ENCODE results near the gene THRB.

The THRB gene

GRCh38 chr3:24372559-24373197, 122.0 kb downstream of the THRB start:
- no peak for DNase-seq

- DNase-seq, result no peak
Measured at GRCh38 chr3:24370352-24371090, 124.1 kb downstream of the THRB start.

GRCh38 chr3:24368605-24369004, 126.0 kb downstream of the THRB start:
- no peak for DNase-seq

GRCh38 chr3:24367664-24368264, 126.9 kb downstream of the THRB start:
- DNase-seq, result no peak

GRCh38 chr3:24367216-24367615, 127.4 kb downstream of the THRB start:
- DNase-seq, result no peak

GRCh38 chr3:24365168-24365567, 129.5 kb downstream of the THRB start:
- peak; percentile 88 for DNase-seq

GRCh38 chr3:24364359-24364758, 130.3 kb downstream of the THRB start:
- no peak for DNase-seq

- DNase-seq, result no peak
Measured at GRCh38 chr3:24363242-24363641, 131.4 kb downstream of the THRB start.

DNA sequence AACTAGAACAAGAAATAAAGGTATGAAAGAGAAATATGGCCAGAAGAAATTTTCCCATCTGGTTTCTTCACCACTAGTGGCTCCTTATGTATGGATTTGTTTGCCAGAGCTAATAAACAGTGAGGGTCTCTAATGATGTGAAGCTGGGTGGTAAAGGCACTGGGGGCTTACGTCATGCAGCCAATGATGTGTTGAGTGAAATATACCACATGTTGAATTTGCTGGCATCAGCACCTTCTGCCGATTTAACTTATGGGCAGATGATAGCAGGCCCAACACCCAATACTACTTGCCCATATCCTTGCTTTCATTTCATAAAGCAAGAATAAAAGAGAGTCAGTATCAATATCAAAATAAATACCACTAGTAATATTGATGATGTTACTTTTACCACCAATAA, 133.0 kb downstream of the THRB start:
- DNase-seq, result no peak

DNA sequence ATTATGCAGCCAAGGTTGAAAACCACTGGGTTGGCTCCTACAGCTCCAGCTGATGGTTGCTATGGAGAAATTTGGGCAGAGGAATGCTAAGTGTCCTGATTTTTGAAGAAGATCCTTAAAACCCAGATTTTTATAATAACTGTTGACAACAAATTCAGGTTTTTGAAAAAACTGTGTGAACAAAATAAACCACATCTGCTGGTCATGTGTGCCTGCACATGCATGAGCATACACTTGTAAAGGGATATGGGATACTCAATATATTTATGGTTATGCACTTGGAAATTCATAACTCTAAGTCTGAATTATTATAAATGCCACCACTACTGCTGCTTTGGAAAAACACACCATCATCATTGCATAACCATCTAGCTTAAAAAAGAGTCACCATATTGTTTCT, 133.7 kb downstream of the THRB start:
- no peak for DNase-seq

GRCh38 chr3:24359645-24360462, 134.8 kb downstream of the THRB start:
- DNase-seq, result no peak

- no peak for DNase-seq
Measured at GRCh38 chr3:24359102-24359501, 135.5 kb downstream of the THRB start.

DNA sequence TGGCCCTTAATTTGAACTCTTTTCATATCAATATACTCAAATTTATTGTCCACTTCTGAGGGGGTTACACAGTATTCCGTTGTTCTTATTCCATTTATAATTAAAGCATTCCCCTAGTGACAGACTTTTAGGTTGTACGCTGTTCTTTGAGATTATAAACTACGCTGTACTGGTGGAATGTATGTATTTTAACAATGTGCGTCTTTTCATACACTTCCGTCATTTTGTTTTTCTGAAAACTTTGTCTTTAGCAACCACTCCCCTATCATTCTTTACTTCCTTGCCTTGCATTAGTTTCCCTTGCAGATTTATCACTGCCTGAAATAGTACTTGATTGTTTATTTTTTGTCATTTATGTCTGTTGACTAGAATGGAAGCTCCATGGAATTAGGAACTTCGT, 137.0 kb downstream of the THRB start:
- DNase-seq, result no peak

DNA sequence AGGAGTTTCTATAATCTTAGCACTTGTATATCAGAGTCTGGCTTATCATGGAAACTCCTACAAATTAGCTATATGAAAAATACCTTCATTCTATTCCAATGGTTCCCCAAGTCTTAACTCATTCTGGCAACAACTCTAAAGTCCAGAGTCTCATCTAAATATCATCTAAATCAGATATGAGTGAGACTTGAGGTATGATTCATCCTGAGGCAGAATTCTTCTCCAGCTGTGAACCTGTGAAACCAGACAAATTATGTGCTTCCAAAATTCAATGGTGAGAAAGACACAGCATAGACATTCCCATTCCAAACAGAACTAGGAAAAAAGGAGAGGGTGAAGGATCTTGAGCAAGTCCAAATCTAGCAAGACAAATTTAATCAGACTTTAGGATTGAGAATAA, 138.8 kb downstream of the THRB start:
- DNase-seq, result no peak

- no peak for DNase-seq
Measured at GRCh38 chr3:24354230-24354629, 140.4 kb downstream of the THRB start.

DNA sequence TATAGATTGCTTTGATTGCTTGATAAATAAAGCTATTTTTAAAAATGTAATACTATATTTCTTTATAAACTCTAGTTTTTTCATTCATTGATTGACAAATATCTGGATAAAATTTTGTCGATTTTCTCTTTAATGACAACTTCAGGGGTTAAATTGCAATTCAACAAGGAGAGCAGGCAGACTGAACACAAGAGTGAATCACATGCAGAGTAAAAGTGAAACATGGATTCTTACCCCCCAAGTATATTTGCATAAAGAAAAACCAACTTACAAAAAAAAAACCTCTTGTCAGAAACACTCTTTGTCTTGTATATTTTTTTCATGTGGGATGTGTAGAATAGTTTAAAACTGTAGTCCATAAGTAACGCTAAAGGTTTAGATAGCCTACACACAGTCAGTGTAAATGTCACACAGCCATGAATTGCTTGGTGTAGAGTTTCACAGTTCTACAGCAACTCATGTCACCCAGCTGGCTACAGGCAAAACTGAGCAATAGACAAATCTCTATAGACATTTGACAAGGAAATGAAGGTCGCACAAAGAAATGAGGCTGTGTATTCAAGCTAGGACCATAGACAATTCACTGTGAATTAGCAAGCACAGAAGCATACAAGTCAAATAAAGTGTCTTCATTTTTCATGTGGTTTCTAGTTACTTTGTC, 141.6 kb downstream of the THRB start:
- DNase-seq, result no peak

DNA sequence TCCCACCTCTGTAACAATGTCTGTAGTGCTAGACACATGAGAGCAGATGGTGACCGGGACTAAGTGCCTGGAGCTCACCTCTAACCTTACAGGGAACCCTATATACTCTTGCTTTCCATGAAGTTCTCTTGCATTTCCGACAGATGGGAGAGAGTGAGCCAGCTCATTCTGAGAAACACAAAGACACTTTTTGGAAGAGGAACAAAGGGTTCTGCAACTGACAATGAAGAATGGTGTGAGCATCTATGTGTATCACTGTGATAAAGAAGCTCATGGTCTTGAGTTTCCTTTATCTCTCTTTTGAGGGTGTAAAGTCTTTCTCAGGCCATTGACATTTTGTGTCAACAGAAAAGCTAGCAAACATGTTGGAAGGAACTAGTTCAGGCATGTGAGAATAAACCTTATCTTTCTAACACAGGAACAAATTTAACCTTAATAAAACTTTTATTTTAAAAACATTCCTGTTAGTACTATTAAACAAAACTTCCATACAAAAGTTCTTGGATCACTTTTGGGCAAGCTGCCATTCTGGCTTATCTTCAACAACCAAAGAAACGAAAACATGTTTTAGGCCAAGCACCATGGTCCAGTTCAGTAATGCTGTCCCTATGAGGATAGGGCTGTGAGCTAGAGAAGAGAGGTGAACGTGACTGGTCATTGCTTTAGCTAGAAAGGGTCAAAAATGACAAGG, 142.7 kb downstream of the THRB start:
- DNase-seq, result peak; percentile 44

- no peak for DNase-seq
Measured at GRCh38 chr3:24349367-24350019, 145.2 kb downstream of the THRB start.

GRCh38 chr3:24348348-24348747, 146.3 kb downstream of the THRB start:
- no peak for DNase-seq

DNA sequence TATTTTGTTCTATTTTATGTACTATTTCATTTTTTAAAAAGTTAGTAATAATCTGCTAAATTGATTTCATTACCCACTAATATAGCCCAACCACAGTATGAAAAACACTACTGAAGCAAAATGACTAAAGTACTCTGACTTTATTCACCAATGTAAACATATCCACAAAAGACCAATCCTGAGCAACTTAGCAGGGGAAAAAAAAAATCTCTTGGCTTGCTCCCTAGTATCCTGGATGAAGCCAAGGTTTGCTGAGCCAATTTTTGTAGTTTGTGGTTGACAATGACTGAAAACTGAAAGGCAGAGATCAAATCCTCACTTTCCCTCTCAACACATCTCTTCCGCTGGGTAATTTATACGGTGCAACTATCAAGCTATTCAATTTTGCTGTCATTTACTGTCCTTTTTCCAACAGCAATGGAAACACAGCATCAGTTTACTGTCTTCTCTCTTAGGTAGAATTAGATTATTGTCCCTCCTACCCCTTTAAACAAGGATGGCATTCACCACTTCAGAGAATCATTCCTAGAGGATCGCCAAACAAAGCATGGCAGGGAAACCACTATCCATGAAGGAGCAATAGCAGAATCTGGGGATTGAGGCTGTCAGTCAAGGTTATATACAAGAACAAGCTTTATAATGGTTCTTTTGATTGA, 149.7 kb downstream of the THRB start:
- no peak for DNase-seq
